HCEC 1CT (cell line): ENCODE data around the gene SRGN.
"Not testable (repeated sequence)": the region's sequence is repeated elsewhere in the genome, so short reads cannot be mapped to it uniquely, and the experiment has no call there.

ENCODE experiments used
- DNase-seq: peaks from one replicate; pipeline ENCODE4 v3.0.0-alpha.2; 2017

Gene SRGN

GRCh38 chr10:69091143-69091651, 3.3 kb downstream of the SRGN start:
- no peak for DNase-seq

GRCh38 chr10:69092959-69093850, 5.3 kb downstream of the SRGN start:
- peak; percentile 80 for DNase-seq

GRCh38 chr10:69093933-69094332, 6.0 kb downstream of the SRGN start:
- peak; percentile 23 for DNase-seq

- DNase-seq: no peak
Observed at GRCh38 chr10:69096045-69096444, 8.1 kb downstream of the SRGN start.

- no peak for DNase-seq
Observed at GRCh38 chr10:69097729-69098128, 9.8 kb downstream of the SRGN start.

GRCh38 chr10:69100136-69100872, 12.4 kb downstream of the SRGN start:
- no peak for DNase-seq

- DNase-seq: peak; percentile 17
Observed at GRCh38 chr10:69101451-69102095, 13.7 kb downstream of the SRGN start.

GRCh38 chr10:69102440-69102839, 14.5 kb downstream of the SRGN start:
- DNase-seq: no peak

GRCh38 chr10:69103784-69104183, 15.9 kb downstream of the SRGN start:
- DNase-seq: no peak

- DNase-seq: no peak
Observed at GRCh38 chr10:69104994-69105790, 17.3 kb downstream of the SRGN start.

- DNase-seq: no peak
Observed at GRCh38 chr10:69107176-69107490, 19.2 kb downstream of the SRGN start.

GRCh38 chr10:69107699-69108098, 19.8 kb downstream of the SRGN start:
- DNase-seq: no peak

GRCh38 chr10:69119896-69120295, 32.0 kb downstream of the SRGN start:
- DNase-seq: peak; percentile 49

- DNase-seq: peak; percentile 63
Observed at GRCh38 chr10:69123306-69123746, 35.4 kb downstream of the SRGN start.

GRCh38 chr10:69123747-69124562, 36.1 kb downstream of the SRGN start, which contains the start of gene VPS26A:
Gene VPS26A (plus strand): TSS chr10:69124178. CDS start chr10:69124278, 100 bp downstream.
- DNase-seq: peak; percentile 97

- DNase-seq: peak; percentile 55
Observed at GRCh38 chr10:69124563-69125268, 36.8 kb downstream of the SRGN start.

- DNase-seq: no peak
Observed at GRCh38 chr10:69125554-69125953, 37.7 kb downstream of the SRGN start.

GRCh38 chr10:69130251-69130650, 42.3 kb downstream of the SRGN start:
- DNase-seq: no peak

GRCh38 chr10:69139961-69140360, 52.1 kb downstream of the SRGN start:
- no peak for DNase-seq

- no peak for DNase-seq
Observed at GRCh38 chr10:69141304-69141703, 53.4 kb downstream of the SRGN start.

- DNase-seq: not testable (repeated sequence)
Observed at GRCh38 chr10:69142074-69142473, 54.2 kb downstream of the SRGN start.
